ENCODE measurements around the gene LIME1. TPM values are rescaled to one million over a fixed set of nuclear protein-coding genes. Genes with fewer than 3 reads are reported as not detected.
A peak's percentile ranks its signal among the peaks of the same experiment; 100 is the strongest.

The LIME1 gene
- total RNA-seq, 1 donor from 2014 or later = 0.47 TPM

DNA sequence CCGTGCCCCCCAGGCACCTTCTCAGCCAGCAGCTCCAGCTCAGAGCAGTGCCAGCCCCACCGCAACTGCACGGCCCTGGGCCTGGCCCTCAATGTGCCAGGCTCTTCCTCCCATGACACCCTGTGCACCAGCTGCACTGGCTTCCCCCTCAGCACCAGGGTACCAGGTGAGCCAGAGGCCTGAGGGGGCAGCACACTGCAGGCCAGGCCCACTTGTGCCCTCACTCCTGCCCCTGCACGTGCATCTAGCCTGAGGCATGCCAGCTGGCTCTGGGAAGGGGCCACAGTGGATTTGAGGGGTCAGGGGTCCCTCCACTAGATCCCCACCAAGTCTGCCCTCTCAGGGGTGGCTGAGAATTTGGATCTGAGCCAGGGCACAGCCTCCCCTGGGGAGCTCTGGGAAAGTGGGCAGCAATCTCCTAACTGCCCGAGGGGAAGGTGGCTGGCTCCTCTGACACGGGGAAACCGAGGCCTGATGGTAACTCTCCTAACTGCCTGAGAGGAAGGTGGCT lies 39.1 kb upstream of the LIME1 start:
- TF ChIP-seq, protein P1, sequence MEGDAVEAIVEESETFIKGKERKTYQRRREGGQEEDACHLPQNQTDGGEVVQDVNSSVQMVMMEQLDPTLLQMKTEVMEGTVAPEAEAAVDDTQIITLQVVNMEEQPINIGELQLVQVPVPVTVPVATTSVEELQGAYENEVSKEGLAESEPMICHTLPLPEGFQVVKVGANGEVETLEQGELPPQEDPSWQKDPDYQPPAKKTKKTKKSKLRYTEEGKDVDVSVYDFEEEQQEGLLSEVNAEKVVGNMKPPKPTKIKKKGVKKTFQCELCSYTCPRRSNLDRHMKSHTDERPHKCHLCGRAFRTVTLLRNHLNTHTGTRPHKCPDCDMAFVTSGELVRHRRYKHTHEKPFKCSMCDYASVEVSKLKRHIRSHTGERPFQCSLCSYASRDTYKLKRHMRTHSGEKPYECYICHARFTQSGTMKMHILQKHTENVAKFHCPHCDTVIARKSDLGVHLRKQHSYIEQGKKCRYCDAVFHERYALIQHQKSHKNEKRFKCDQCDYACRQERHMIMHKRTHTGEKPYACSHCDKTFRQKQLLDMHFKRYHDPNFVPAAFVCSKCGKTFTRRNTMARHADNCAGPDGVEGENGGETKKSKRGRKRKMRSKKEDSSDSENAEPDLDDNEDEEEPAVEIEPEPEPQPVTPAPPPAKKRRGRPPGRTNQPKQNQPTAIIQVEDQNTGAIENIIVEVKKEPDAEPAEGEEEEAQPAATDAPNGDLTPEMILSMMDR (IDR thresholded peaks at IDR 0.05) = no peak
- no peak for TF ChIP-seq EZH2 (IDR thresholded peaks at IDR 0.05)
- no peak for TF ChIP-seq EZH2phosphoT487 (IDR thresholded peaks at IDR 0.05)
- Histone ChIP-seq H2AFZ (replicated peaks) (no peak overlapping the region), H3K36me3 (no peaks in the 10 kb centered on the region), H3K4me2 (peak overlapping the region; percentile 66), H3K27ac (no peak overlapping the region), H3F3A (ENCODE audit: low read depth) (peaks cover 7% of the 10 kb centered on the region), H3K4me1 (peaks cover 10% of the 10 kb centered on the region), H4K20me1 (ENCODE audit: low read depth) (no peaks in the 10 kb centered on the region), H3K27me3 (no peaks in the 10 kb centered on the region), H3K9me3 (ENCODE audit: low read depth) (no peaks in the 10 kb centered on the region), H3K9ac (no peak overlapping the region), H3K79me2 (ENCODE audit: low read depth) (no peaks in the 10 kb centered on the region), H3K4me3 (no peak overlapping the region)
- Mint-ChIP-seq H3K36me3 (peaks cover 3% of the 10 kb centered on the region), H3K4me1 (no peaks in the 10 kb centered on the region), H3K27ac (no peak overlapping the region), H3K9me3 (peaks cover 4% of the 10 kb centered on the region), H3K27me3 (ENCODE audit: insufficient read depth, low read depth) (peaks cover 11% of the 10 kb centered on the region), H3K4me3 (no peak overlapping the region)
- no peak for DNase-seq (ENCODE audit: low spot score)

DNA sequence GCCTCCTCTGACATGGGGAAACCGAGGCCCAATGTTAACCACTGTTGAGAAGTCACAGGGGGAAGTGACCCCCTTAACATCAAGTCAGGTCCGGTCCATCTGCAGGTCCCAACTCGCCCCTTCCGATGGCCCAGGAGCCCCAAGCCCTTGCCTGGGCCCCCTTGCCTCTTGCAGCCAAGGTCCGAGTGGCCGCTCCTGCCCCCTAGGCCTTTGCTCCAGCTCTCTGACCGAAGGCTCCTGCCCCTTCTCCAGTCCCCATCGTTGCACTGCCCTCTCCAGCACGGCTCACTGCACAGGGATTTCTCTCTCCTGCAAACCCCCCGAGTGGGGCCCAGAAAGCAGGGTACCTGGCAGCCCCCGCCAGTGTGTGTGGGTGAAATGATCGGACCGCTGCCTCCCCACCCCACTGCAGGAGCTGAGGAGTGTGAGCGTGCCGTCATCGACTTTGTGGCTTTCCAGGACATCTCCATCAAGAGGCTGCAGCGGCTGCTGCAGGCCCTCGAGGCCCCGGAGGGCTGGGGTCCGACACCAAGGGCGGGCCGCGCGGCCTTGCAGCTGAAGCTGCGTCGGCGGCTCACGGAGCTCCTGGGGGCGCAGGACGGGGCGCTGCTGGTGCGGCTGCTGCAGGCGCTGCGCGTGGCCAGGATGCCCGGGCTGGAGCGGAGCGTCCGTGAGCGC lies 38.5 kb upstream of the LIME1 start:
- Histone ChIP-seq H3F3A (ENCODE audit: low read depth) (peaks cover 7% of the 10 kb centered on the region), H3K9ac (no peak overlapping the region), H3K9me3 (ENCODE audit: low read depth) (no peaks in the 10 kb centered on the region), H3K4me3 (no peak overlapping the region), H3K36me3 (no peaks in the 10 kb centered on the region), H4K20me1 (ENCODE audit: low read depth) (no peaks in the 10 kb centered on the region), H3K4me2 (no peak overlapping the region), H3K79me2 (ENCODE audit: low read depth) (no peaks in the 10 kb centered on the region), H2AFZ (replicated peaks) (no peak overlapping the region), H3K27ac (no peak overlapping the region), H3K27me3 (no peaks in the 10 kb centered on the region), H3K4me1 (peaks cover 10% of the 10 kb centered on the region)
- peaks cover 4% of the 10 kb centered on the region for H3K9me3 Mint-ChIP-seq
- H3K36me3 Mint-ChIP-seq = peaks cover 3% of the 10 kb centered on the region
- TF ChIP-seq EZH2phosphoT487 (IDR thresholded peaks at IDR 0.05) (no peak), EZH2 (IDR thresholded peaks at IDR 0.05) (no peak)
- TF ChIP-seq, protein P1 (IDR thresholded peaks at IDR 0.05) = no peak
- H3K27me3 Mint-ChIP-seq (ENCODE audit: insufficient read depth, low read depth) = peaks cover 10% of the 10 kb centered on the region
- H3K4me1 Mint-ChIP-seq = no peaks in the 10 kb centered on the region
- H3K27ac Mint-ChIP-seq = no peak overlapping the region
- DNase-seq (ENCODE audit: low spot score) = no peak
- no peak overlapping the region for H3K4me3 Mint-ChIP-seq

DNA sequence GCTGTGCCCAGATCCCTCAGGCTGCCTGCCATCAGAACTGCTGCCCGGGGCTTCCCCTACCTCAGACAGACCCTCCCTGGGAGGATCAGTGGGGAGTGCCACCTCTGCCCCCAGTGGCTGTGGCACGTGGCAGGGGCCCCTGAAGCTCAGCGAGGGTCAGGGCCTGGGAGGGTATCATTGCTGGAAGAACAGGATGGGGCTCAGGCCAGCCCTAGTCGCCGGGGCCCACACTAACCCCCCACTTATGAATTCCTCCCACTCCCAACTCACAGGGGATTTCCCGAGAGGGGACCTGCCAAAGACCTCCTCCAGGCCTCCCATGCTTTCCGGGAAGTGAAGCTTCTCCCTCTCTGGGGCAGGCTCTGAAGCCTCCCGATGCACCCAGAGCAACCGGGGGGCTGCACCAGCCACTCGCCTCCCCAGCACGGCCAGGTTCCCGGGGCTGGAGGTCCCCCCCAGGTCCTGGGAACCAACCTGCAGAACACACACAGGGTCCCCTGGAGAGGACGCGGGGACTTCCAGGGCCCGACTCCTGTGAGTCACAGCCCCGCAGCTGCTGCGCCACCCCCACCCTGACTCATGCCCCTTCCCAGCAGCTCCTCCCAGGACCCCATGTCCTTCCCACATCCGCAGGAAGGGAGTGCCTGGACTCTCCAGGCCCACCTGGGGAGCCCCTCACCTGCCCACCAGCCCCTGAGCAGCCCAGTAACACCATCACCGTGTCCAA lies 37.6 kb upstream of the LIME1 start:
- no peaks in the 10 kb centered on the region for H3K9me3 ChIP-seq (ENCODE audit: low read depth)
- H3K4me2 ChIP-seq = no peak overlapping the region
- no peaks in the 10 kb centered on the region for H3K79me2 ChIP-seq (ENCODE audit: low read depth)
- H2AFZ ChIP-seq (replicated peaks) = no peak overlapping the region
- Mint-ChIP-seq H3K4me3 (no peak overlapping the region), H3K4me1 (no peaks in the 10 kb centered on the region), H3K27ac (no peak overlapping the region), H3K27me3 (ENCODE audit: insufficient read depth, low read depth) (peaks cover 7% of the 10 kb centered on the region), H3K36me3 (peaks cover under 1% of the 10 kb centered on the region), H3K9me3 (peaks cover 1% of the 10 kb centered on the region)
- peaks cover 7% of the 10 kb centered on the region for H3F3A ChIP-seq (ENCODE audit: low read depth)
- H3K4me1 ChIP-seq = peaks cover 10% of the 10 kb centered on the region
- no peak overlapping the region for H3K4me3 ChIP-seq
- no peak for TF ChIP-seq EZH2 (IDR thresholded peaks at IDR 0.05)
- no peak for TF ChIP-seq EZH2phosphoT487 (IDR thresholded peaks at IDR 0.05)
- TF ChIP-seq, protein P1 (IDR thresholded peaks at IDR 0.05) = no peak
- H3K27ac ChIP-seq = no peak overlapping the region
- no peak for DNase-seq (ENCODE audit: low spot score)
- H3K27me3 ChIP-seq = no peaks in the 10 kb centered on the region
- H4K20me1 ChIP-seq (ENCODE audit: low read depth) = no peaks in the 10 kb centered on the region
- no peak overlapping the region for H3K9ac ChIP-seq
- H3K36me3 ChIP-seq = no peaks in the 10 kb centered on the region
